ENCODE data around the gene LYSMD2. TPM values are rescaled to one million over a fixed set of nuclear protein-coding genes. Genes with fewer than 3 reads are reported as not detected.
A peak's percentile ranks its signal among the peaks of the same experiment; 100 is the strongest.

LYSMD2 gene
- total and polyA plus RNA-seq, 9 of the 15 experiments (the other 6 are each of a cell fraction or from before 2014, with no cell fraction given), result 4.3 to 30.3 (median 9.8) TPM

DNA sequence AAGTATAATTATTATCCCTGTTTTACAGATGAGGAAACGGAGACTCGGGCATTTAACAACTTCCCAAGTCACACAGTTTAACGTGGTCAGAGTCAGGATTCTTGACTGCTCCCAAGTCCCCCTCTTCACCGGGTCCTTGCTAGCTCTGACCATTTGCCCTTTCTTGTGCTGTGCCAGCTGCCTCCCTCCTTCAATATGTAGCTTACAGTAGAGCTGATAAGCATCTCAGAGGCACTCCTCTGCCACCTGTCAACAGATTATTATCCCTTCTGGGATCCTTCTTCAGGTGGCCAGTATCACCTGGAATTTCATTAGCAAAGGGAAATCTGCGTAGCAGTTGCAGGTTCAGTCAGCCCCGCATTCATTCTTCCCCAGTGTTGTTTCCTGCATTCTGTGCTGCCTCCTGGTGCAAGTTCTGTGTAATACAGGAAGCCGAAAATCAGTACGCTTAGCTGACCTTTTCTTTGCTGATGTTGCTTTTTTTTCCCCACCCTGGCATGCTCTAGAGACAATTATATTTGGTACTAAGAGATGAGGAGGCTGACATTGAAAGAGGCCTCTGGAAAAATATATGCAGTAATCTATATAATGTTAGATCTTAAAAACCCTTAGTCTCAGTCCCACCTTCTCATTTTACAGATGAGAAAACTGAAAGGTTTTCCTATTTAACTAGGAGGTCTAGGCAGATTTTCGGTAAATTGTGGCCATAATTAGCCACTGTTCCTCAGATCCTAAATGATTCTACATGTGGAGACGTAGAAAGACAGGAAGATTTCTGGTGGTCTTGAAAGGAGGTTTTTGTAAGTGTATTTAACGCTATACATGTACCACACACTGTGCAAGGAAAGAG is 38.7 kb upstream of the LYSMD2 start (continued):
- TF ChIP-seq, protein P1, sequence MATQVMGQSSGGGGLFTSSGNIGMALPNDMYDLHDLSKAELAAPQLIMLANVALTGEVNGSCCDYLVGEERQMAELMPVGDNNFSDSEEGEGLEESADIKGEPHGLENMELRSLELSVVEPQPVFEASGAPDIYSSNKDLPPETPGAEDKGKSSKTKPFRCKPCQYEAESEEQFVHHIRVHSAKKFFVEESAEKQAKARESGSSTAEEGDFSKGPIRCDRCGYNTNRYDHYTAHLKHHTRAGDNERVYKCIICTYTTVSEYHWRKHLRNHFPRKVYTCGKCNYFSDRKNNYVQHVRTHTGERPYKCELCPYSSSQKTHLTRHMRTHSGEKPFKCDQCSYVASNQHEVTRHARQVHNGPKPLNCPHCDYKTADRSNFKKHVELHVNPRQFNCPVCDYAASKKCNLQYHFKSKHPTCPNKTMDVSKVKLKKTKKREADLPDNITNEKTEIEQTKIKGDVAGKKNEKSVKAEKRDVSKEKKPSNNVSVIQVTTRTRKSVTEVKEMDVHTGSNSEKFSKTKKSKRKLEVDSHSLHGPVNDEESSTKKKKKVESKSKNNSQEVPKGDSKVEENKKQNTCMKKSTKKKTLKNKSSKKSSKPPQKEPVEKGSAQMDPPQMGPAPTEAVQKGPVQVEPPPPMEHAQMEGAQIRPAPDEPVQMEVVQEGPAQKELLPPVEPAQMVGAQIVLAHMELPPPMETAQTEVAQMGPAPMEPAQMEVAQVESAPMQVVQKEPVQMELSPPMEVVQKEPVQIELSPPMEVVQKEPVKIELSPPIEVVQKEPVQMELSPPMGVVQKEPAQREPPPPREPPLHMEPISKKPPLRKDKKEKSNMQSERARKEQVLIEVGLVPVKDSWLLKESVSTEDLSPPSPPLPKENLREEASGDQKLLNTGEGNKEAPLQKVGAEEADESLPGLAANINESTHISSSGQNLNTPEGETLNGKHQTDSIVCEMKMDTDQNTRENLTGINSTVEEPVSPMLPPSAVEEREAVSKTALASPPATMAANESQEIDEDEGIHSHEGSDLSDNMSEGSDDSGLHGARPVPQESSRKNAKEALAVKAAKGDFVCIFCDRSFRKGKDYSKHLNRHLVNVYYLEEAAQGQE (IDR thresholded peaks at IDR 0.05; ENCODE audit: borderline replicate concordance), result peak; percentile 91
- TF ChIP-seq, protein P1 (CRISPR knock-in tag; IDR thresholded peaks at IDR 0.05; ENCODE audit: low read depth), result no peak
- TF ChIP-seq MAFK (IDR thresholded peaks at IDR 0.05; ENCODE audit: low read length) (peak; percentile 85), SRSF1 (IDR thresholded peaks at IDR 0.05; ENCODE audit: low read depth, low read length) (no peak), ZFP30 (CRISPR knock-in tag; IDR thresholded peaks at IDR 0.05; ENCODE audit: borderline replicate concordance) (no peak), ZKSCAN3 (CRISPR knock-in tag; IDR thresholded peaks at IDR 0.05) (no peak), CBFA2T3 (IDR thresholded peaks at IDR 0.05) (no peak), KLF1 (tag; IDR thresholded peaks at IDR 0.05) (no peak), SMAD3 (CRISPR knock-in tag; conservative IDR thresholded peaks at IDR 0.05) (no peak), HSF4 (CRISPR knock-in tag; IDR thresholded peaks at IDR 0.05; ENCODE audit: borderline replicate concordance) (no peak), KDM4B (IDR thresholded peaks at IDR 0.05; ENCODE audit: borderline replicate concordance in 2 of 2, low read depth in 1 of 2) (no peak)
- TF ChIP-seq, protein P2, sequence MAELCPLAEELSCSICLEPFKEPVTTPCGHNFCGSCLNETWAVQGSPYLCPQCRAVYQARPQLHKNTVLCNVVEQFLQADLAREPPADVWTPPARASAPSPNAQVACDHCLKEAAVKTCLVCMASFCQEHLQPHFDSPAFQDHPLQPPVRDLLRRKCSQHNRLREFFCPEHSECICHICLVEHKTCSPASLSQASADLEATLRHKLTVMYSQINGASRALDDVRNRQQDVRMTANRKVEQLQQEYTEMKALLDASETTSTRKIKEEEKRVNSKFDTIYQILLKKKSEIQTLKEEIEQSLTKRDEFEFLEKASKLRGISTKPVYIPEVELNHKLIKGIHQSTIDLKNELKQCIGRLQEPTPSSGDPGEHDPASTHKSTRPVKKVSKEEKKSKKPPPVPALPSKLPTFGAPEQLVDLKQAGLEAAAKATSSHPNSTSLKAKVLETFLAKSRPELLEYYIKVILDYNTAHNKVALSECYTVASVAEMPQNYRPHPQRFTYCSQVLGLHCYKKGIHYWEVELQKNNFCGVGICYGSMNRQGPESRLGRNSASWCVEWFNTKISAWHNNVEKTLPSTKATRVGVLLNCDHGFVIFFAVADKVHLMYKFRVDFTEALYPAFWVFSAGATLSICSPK (IDR thresholded peaks at IDR 0.05; ENCODE audit: borderline replicate concordance), result no peak
- TF ChIP-seq, protein P3, sequence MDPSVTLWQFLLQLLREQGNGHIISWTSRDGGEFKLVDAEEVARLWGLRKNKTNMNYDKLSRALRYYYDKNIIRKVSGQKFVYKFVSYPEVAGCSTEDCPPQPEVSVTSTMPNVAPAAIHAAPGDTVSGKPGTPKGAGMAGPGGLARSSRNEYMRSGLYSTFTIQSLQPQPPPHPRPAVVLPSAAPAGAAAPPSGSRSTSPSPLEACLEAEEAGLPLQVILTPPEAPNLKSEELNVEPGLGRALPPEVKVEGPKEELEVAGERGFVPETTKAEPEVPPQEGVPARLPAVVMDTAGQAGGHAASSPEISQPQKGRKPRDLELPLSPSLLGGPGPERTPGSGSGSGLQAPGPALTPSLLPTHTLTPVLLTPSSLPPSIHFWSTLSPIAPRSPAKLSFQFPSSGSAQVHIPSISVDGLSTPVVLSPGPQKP (CRISPR knock-in tag; IDR thresholded peaks at IDR 0.05), result no peak
- TF ChIP-seq, protein P4, sequence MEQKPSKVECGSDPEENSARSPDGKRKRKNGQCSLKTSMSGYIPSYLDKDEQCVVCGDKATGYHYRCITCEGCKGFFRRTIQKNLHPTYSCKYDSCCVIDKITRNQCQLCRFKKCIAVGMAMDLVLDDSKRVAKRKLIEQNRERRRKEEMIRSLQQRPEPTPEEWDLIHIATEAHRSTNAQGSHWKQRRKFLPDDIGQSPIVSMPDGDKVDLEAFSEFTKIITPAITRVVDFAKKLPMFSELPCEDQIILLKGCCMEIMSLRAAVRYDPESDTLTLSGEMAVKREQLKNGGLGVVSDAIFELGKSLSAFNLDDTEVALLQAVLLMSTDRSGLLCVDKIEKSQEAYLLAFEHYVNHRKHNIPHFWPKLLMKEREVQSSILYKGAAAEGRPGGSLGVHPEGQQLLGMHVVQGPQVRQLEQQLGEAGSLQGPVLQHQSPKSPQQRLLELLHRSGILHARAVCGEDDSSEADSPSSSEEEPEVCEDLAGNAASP (IDR thresholded peaks at IDR 0.05), result no peak
- TF ChIP-seq, protein P5, sequence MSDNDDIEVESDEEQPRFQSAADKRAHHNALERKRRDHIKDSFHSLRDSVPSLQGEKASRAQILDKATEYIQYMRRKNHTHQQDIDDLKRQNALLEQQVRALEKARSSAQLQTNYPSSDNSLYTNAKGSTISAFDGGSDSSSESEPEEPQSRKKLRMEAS (CRISPR knock-in tag; IDR thresholded peaks at IDR 0.05), result no peak

All from K562 (cell line).